ENCODE results near the gene ZNF488. TPM values are rescaled to one million over a fixed set of nuclear protein-coding genes. Genes with fewer than 3 reads are reported as not detected.

The ZNF488 gene
- total RNA-seq, 1 experiment from 2014 or later = 5.6 TPM

DNA sequence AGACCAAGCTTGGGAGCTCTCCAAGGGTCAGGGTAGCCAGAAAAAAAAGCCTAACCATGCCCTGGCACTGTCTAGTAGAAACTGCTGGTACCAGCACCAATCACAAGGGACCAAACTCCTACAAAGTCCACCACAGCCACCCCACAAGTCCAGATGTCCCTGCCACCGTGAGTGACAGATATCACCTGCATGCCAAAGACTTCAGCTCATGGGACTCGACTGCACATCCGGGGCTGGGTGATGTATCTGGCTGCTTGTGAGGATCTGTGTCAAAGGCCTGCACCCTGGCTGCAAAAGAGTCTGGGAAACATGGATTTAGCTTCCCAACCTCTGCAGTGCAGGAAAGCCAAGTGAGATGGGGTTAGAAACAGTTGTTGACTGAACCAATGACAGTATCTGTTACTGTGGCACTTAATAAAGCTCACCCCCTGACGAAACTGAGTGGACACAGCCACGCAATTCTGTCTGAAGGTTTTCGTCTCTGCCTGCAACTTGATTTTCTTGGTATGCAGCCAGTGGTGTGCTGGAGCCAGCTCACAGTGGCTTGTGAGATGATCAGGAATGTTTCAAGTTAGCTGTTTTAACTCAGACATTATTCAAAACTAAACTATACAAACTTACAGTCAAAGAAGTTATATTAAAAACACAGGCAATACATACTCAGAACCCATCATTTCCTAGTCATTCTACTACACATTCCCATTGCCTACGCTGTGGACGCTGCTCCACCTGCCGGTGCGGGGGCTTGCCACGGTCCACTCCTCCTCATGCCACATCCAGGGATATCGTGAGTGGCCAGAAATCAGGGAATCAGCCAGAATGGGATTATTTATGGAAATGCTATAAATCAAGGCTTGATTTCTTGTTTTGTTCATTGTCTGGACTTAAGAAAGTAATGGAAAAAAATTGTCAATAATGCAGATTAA is 9.2 kb downstream of the ZNF488 start:
- TF ChIP-seq CTCF (IDR thresholded peaks at IDR 0.05; ENCODE audit: insufficient read depth in 1 of 2, low read depth in 1 of 2, low read length in 1 of 2, severe bottlenecking in 1 of 2, unreplicated experiment in 1 of 2) = no peak
- Histone ChIP-seq H3K4me3 (ENCODE audit: low read depth, low read length) (no peak overlapping the region), H3K27me3 (replicated peaks; ENCODE audit: control insufficient read depth, insufficient read depth, low read length) (no peaks in the 10 kb centered on the region), H3K36me3 (ENCODE audit: control insufficient read depth, insufficient read depth, low read length) (no peaks in the 10 kb centered on the region), H3K9me3 (no peaks in the 10 kb centered on the region), H3K4me1 (peaks cover 4% of the 10 kb centered on the region)
- no peak overlapping the region for H3K4me3 Mint-ChIP-seq (ENCODE audit: unreplicated experiment)
- POLR2A ChIA-PET = no interaction called here
- H3K4me1 Mint-ChIP-seq (ENCODE audit: low read depth, unreplicated experiment) = peaks cover 11% of the 10 kb centered on the region
- CTCF ChIA-PET = interaction anchor here (0.9 kb wide), 1 partner anchor 351 kb away, joined by 3 read pairs; no protein-coding TSS in a partner anchor
- H3K9me3 Mint-ChIP-seq (ENCODE audit: unreplicated experiment) = no peaks in the 10 kb centered on the region
- intact Hi-C loops (cut with micrococcal nuclease; ENCODE audit: unreplicated experiment) = no loop called here
- BruUV-seq (replicated peaks) = no TSS peak
- H3K27me3 Mint-ChIP-seq (ENCODE audit: insufficient read depth, unreplicated experiment) = peaks cover 4% of the 10 kb centered on the region
- H3K27ac Mint-ChIP-seq (ENCODE audit: unreplicated experiment) = no peak overlapping the region
- no peak for DNase-seq
- no peaks in the 10 kb centered on the region for H3K36me3 Mint-ChIP-seq (ENCODE audit: insufficient read depth, unreplicated experiment)

GRCh38 chr10:47372726-47373125 is 11.4 kb downstream of the ZNF488 start:
- Histone ChIP-seq H3K27me3 (replicated peaks; ENCODE audit: control insufficient read depth, insufficient read depth, low read length) (no peaks in the 10 kb centered on the region), H3K9me3 (no peaks in the 10 kb centered on the region), H3K36me3 (ENCODE audit: control insufficient read depth, insufficient read depth, low read length) (no peaks in the 10 kb centered on the region), H3K4me3 (ENCODE audit: low read depth, low read length) (no peak overlapping the region), H3K4me1 (no peaks in the 10 kb centered on the region)
- TF ChIP-seq CTCF (IDR thresholded peaks at IDR 0.05; ENCODE audit: insufficient read depth in 1 of 2, low read depth in 1 of 2, low read length in 1 of 2, severe bottlenecking in 1 of 2, unreplicated experiment in 1 of 2) = no peak
- BruUV-seq (replicated peaks) = no TSS peak
- DNase-seq = peak in 1 of 2 experiments; percentile 25
- Mint-ChIP-seq H3K27ac (ENCODE audit: unreplicated experiment) (no peak overlapping the region), H3K4me1 (ENCODE audit: low read depth, unreplicated experiment) (peaks cover 8% of the 10 kb centered on the region), H3K36me3 (ENCODE audit: insufficient read depth, unreplicated experiment) (no peaks in the 10 kb centered on the region), H3K27me3 (ENCODE audit: insufficient read depth, unreplicated experiment) (no peaks in the 10 kb centered on the region), H3K4me3 (ENCODE audit: unreplicated experiment) (no peak overlapping the region), H3K9me3 (ENCODE audit: unreplicated experiment) (no peaks in the 10 kb centered on the region)
- intact Hi-C loops (cut with micrococcal nuclease; ENCODE audit: unreplicated experiment) = no loop called here
- ChIA-PET POLR2A (no interaction called here), CTCF (interaction anchor here (1.6 kb wide), 1 partner anchor 11 kb away, joined by 5 read pairs; no protein-coding TSS in a partner anchor)

GRCh38 chr10:47371629-47372485 is 12.2 kb downstream of the ZNF488 start:
- intact Hi-C loops (cut with micrococcal nuclease; ENCODE audit: unreplicated experiment) = no loop called here
- H3K27me3 ChIP-seq (replicated peaks; ENCODE audit: control insufficient read depth, insufficient read depth, low read length) = no peaks in the 10 kb centered on the region
- DNase-seq = peak in 1 of 2 experiments; percentile 23
- no peaks in the 10 kb centered on the region for H3K9me3 ChIP-seq
- no peaks in the 10 kb centered on the region for H3K36me3 Mint-ChIP-seq (ENCODE audit: insufficient read depth, unreplicated experiment)
- no peaks in the 10 kb centered on the region for H3K36me3 ChIP-seq (ENCODE audit: control insufficient read depth, insufficient read depth, low read length)
- no peak overlapping the region for H3K27ac Mint-ChIP-seq (ENCODE audit: unreplicated experiment)
- POLR2A ChIA-PET = no interaction called here
- TF ChIP-seq CTCF (IDR thresholded peaks at IDR 0.05; ENCODE audit: insufficient read depth in 1 of 2, low read depth in 1 of 2, low read length in 1 of 2, severe bottlenecking in 1 of 2, unreplicated experiment in 1 of 2) = no peak
- H3K4me3 ChIP-seq (ENCODE audit: low read depth, low read length) = no peak overlapping the region
- no peaks in the 10 kb centered on the region for H3K4me1 ChIP-seq
- no peaks in the 10 kb centered on the region for H3K27me3 Mint-ChIP-seq (ENCODE audit: insufficient read depth, unreplicated experiment)
- CTCF ChIA-PET = interaction anchor here (1.6 kb wide), 1 partner anchor 10 kb away, joined by 5 read pairs; no protein-coding TSS in a partner anchor
- H3K4me3 Mint-ChIP-seq (ENCODE audit: unreplicated experiment) = no peak overlapping the region
- no peaks in the 10 kb centered on the region for H3K9me3 Mint-ChIP-seq (ENCODE audit: unreplicated experiment)
- no peaks in the 10 kb centered on the region for H3K4me1 Mint-ChIP-seq (ENCODE audit: low read depth, unreplicated experiment)
- no TSS peak for BruUV-seq (replicated peaks)

Data from Caco-2 (cell line).